ENCODE measurements around the gene CDKN2B-AS1. TPM values are rescaled to one million over a fixed set of nuclear protein-coding genes. Genes with fewer than 3 reads are reported as not detected.

Gene CDKN2B-AS1
- polyA plus RNA-seq, 4 donors: 1.3 to 8.7 (median 5.1) TPM

DNA sequence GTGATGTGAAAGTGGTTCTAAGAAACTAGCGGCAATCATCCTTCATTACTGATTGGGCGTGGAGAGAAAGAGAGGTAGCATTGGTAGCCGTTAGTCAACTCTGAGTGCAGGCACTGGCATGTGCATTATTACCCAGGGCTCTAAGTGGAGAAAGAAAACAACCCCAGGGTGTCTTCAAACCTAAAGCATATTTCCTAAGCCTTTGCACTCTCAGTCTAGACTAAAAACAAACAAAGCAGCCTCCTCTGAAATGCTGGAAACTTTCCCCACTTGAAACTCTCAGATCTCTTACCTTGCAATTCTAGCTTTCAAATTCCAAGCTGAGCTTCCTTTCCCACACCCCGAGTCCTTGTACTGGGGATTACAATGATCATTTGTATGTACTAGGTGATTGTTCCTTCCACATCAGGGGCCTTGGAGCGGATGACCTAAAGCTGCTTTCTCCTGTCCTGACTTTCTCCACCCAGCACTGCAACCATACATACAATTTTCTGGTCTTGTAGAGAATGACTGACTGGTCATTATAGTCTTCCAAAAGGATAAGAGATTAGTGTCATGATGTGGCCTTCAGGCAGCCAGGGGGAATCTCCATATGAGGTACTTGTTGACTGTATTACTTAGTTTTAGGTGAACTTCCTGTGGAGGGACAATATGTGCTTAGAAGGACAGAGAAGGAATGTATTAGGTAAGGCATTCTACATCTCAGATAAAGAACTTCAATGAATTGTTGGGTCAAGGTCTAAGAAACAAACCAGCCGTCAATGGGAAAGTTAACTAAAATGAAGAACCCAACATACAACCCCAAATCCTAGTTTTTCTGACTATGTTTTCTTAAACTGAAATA lies 112.8 kb downstream of the CDKN2B-AS1 start:
- DNase-seq: peak; percentile 54 to 67
- 64 to 77% (median 74%) methylated on average over 6 of the region's 6 CpGs for WGBS, 3 donors
- H3K4me1 ChIP-seq (ENCODE audit: control insufficient read depth in 3 of 3, insufficient read depth in 2 of 3, low read depth in 1 of 3, low read length in 2 of 3): peaks cover 7 to 55% (median 9%) of the 10 kb centered on the region in 3 donors
- no peak overlapping the region for H3K4me3 ChIP-seq (ENCODE audit: low read depth in 1 of 3, low read length in 3 of 3)
- no peaks in the 10 kb centered on the region for H3K9me3 ChIP-seq (ENCODE audit: control insufficient read depth in 2 of 2, insufficient read depth in 1 of 2, low read depth in 1 of 2, low read length in 1 of 2)
- peak overlapping the region; percentile 23 to 55 (median 50) for H3K27ac ChIP-seq (ENCODE audit: low read depth in 1 of 3, low read length in 2 of 3)
- H3K27me3 ChIP-seq (ENCODE audit: control insufficient read depth in 3 of 3, insufficient read depth in 3 of 3, low read length in 3 of 3): peaks cover 0 to 2% (median 0%) of the 10 kb centered on the region in 3 donors
- no peaks in the 10 kb centered on the region for H3K36me3 ChIP-seq (ENCODE audit: control insufficient read depth in 3 of 3, insufficient read depth in 2 of 3, low read depth in 1 of 3, low read length in 3 of 3)
- FAIRE-seq: no peak

DNA sequence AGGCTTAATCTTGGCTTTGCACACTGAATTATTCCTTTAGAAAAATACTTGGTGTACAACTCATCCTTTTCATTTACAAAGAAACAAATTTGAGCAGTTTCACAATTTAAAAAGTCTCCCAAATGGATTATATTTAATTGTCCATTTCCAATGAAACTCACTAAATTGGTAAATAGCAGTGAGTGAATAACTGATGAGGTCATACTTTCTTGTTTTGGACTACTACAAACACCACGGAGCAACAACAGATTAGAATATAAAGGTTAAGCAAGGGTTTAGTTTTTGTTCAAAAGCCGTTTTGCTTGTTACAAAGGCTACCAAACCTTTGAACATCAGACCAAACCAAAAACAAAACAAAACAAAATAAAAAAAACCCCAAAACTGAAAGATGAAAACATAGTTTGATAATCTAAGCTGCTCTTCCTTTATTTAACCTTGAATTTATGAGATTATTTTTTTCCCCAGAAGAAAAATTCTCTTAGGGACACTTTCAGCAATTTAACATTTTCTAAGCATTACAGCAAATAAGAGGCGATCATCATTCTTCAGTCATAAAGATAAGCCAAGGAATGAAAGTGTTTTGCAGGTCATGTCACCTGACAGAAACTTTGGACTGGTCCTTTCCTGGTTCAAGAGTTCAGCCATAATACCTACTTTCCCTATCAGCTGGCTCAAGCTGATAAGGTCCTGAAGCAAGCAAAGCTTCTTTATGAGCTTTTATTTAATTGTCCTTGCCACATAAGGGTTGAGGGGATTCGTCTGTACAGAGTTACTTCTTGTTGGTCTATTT lies 114.2 kb downstream of the CDKN2B-AS1 start:
- H3K9me3 ChIP-seq (ENCODE audit: control insufficient read depth in 2 of 2, insufficient read depth in 1 of 2, low read depth in 1 of 2, low read length in 1 of 2): no peaks in the 10 kb centered on the region
- FAIRE-seq (peak; percentile 75), DNase-seq (peak; percentile 91 to 96)
- peak overlapping the region; percentile 32 to 71 (median 38) for H3K27ac ChIP-seq (ENCODE audit: low read depth in 1 of 3, low read length in 2 of 3)
- no peak overlapping the region for H3K4me3 ChIP-seq (ENCODE audit: low read depth in 1 of 3, low read length in 3 of 3)
- H3K36me3 ChIP-seq (ENCODE audit: control insufficient read depth in 3 of 3, insufficient read depth in 2 of 3, low read depth in 1 of 3, low read length in 3 of 3): no peaks in the 10 kb centered on the region
- peaks cover 0 to 2% (median 0%) of the 10 kb centered on the region in 3 donors for H3K27me3 ChIP-seq (ENCODE audit: control insufficient read depth in 3 of 3, insufficient read depth in 3 of 3, low read length in 3 of 3)
- H3K4me1 ChIP-seq (ENCODE audit: control insufficient read depth in 3 of 3, insufficient read depth in 2 of 3, low read depth in 1 of 3, low read length in 2 of 3): peaks cover 11 to 52% (median 14%) of the 10 kb centered on the region in 3 donors
- 12 to 40% (median 33%) methylated on average over 4 of the region's 4 CpGs for WGBS, 3 donors

DNA sequence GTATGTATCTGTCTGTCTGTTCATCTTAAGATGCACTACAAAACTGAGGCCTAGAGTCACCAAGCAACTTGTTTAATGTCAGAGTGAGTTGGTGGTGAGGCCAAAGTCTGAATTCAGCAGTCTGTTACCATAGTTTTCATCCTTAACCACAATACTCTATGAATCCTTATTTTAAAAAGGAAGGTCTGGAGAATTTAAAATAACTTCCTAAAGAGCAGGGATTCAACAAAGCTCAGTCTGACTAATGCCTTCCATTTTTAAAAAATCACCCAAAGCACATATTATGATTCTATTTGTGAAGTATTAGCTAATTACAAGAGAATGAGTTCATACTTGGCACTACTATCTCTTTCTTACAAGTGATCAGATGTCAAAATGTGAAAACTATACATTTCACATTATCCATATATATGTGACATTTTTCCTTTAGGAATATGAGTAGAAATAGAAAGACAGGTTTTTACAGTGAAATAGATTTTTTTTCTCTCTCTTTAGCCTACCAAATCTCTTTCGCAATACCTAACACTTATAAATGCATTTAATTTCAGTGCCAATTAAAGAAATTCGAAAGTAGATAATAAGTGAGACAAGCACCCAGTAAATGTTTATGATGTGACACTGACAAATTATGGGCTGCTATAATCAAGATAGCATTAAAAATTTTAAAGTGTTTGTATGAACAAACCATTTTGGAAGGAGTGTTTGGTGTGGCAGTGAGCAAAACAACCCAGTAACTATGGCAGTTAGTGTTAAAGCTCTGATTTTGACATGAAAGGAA lies 116.8 kb downstream of the CDKN2B-AS1 start:
- H3K36me3 ChIP-seq (ENCODE audit: control insufficient read depth in 3 of 3, insufficient read depth in 2 of 3, low read depth in 1 of 3, low read length in 3 of 3): no peaks in the 10 kb centered on the region
- DNase-seq (no peak), FAIRE-seq (no peak)
- peaks cover 8 to 39% (median 10%) of the 10 kb centered on the region in 3 donors for H3K4me1 ChIP-seq (ENCODE audit: control insufficient read depth in 3 of 3, insufficient read depth in 2 of 3, low read depth in 1 of 3, low read length in 2 of 3)
- H3K27ac ChIP-seq (ENCODE audit: low read depth in 1 of 3, low read length in 2 of 3): no peak overlapping the region
- H3K9me3 ChIP-seq (ENCODE audit: control insufficient read depth in 2 of 2, insufficient read depth in 1 of 2, low read depth in 1 of 2, low read length in 1 of 2): no peaks in the 10 kb centered on the region
- 55 to 66% (median 62%) methylated on average over 2 of the region's 2 CpGs for WGBS, 3 donors
- peaks cover 0 to 2% (median 0%) of the 10 kb centered on the region in 3 donors for H3K27me3 ChIP-seq (ENCODE audit: control insufficient read depth in 3 of 3, insufficient read depth in 3 of 3, low read length in 3 of 3)
- no peak overlapping the region for H3K4me3 ChIP-seq (ENCODE audit: low read depth in 1 of 3, low read length in 3 of 3)

DNA sequence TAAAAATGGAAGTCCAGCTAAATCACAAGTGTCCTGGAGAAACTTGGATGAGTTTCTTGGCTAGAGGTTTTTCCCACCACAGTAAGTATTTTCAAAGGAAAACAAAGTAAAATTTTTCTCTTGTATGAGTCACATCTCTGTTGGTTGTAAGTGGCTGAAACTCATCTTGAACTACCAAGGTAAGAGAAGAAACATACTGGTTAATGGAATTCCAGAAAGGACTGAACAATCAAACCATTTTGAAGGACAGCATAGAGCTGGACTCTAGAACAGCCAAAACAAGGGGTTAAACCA lies 117.3 kb downstream of the CDKN2B-AS1 start:
- no peak for DNase-seq
- H3K27ac ChIP-seq (ENCODE audit: low read depth in 1 of 3, low read length in 2 of 3): no peak overlapping the region
- no peaks in the 10 kb centered on the region for H3K9me3 ChIP-seq (ENCODE audit: control insufficient read depth in 2 of 2, insufficient read depth in 1 of 2, low read depth in 1 of 2, low read length in 1 of 2)
- no peaks in the 10 kb centered on the region for H3K36me3 ChIP-seq (ENCODE audit: control insufficient read depth in 3 of 3, insufficient read depth in 2 of 3, low read depth in 1 of 3, low read length in 3 of 3)
- peaks cover 8 to 40% (median 10%) of the 10 kb centered on the region in 3 donors for H3K4me1 ChIP-seq (ENCODE audit: control insufficient read depth in 3 of 3, insufficient read depth in 2 of 3, low read depth in 1 of 3, low read length in 2 of 3)
- no peak for FAIRE-seq
- no peak overlapping the region for H3K4me3 ChIP-seq (ENCODE audit: low read depth in 1 of 3, low read length in 3 of 3)
- H3K27me3 ChIP-seq (ENCODE audit: control insufficient read depth in 3 of 3, insufficient read depth in 3 of 3, low read length in 3 of 3): peaks cover 0 to 2% (median 0%) of the 10 kb centered on the region in 3 donors

DNA sequence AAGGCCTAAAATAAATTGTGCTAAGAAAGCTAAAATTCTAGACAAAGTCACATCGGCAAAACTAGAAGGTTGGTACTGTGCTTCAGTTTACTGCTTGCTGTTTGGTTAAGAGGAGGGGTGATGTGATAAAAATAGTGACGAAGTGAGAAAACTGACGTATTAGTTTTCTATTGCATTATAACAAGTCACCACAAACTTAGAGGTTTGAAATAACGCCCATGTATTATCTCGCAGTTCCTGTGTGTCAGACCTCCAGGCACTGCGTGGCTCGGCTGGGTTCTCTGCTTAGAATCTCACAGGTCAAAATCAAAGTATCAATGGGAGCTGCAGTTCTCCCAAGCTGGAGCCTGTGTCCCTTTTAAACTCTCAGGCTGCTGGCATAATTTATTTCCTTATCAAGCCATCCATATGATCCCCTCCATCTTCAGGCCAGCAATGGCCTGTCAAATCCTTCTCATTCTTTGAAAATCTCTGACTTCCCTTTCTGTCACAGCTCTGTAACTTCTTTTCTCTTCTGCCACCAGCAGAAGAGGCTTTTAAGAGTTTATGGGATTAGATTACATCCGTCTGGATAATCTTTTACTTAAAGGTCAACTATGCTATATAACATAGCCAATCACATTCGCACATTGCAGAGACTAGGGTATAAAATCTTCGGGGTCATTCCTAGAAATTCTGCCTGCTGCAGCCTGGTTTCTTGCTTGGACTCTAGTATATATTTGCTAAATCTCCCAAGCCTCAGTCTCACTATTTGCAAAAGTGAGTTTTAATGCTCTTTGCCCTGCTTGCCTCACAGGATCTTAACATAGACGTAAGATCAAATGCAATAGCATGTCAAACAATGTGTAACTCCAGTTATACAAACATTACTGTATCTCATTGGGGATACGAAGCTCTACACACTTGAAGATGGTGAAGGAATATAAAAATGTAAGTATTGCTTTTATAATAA lies 118.6 kb downstream of the CDKN2B-AS1 start:
- H3K4me1 ChIP-seq (ENCODE audit: control insufficient read depth in 3 of 3, insufficient read depth in 2 of 3, low read depth in 1 of 3, low read length in 2 of 3): peaks cover 6 to 42% (median 7%) of the 10 kb centered on the region in 3 donors
- peak; percentile 32 to 60 for DNase-seq
- H3K27ac ChIP-seq (ENCODE audit: low read depth in 1 of 3, low read length in 2 of 3): peak overlapping the region in 2 of 3 donors; percentile 32 to 71
- 53 to 71% (median 59%) methylated on average over 12 of the region's 12 CpGs for WGBS, 3 donors
- FAIRE-seq: no peak
- H3K36me3 ChIP-seq (ENCODE audit: control insufficient read depth in 3 of 3, insufficient read depth in 2 of 3, low read depth in 1 of 3, low read length in 3 of 3): no peaks in the 10 kb centered on the region
- H3K27me3 ChIP-seq (ENCODE audit: control insufficient read depth in 3 of 3, insufficient read depth in 3 of 3, low read length in 3 of 3): peaks cover 0 to 2% (median 0%) of the 10 kb centered on the region in 3 donors
- H3K9me3 ChIP-seq (ENCODE audit: control insufficient read depth in 2 of 2, insufficient read depth in 1 of 2, low read depth in 1 of 2, low read length in 1 of 2): no peaks in the 10 kb centered on the region
- H3K4me3 ChIP-seq (ENCODE audit: low read depth in 1 of 3, low read length in 3 of 3): no peak overlapping the region

DNA sequence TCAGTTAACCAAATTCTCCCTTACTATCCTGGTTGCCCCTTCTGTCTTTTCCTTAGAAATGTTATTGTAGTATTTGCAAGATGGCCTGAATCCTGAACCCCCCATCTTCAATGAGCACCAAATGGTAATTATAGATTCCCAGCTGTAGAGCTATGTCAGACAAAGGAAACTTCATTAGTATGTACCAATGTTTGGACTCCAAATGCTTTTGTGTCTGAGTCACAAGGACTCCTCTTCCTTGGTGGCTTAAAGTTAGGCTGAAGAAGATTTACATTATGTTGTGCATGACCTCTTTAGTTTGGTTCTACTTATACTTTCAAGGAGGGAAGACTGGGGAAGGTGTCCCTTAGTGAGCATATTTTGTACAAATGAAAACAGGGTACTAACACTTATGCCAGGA lies 120.4 kb downstream of the CDKN2B-AS1 start:
- no peaks in the 10 kb centered on the region for H3K36me3 ChIP-seq (ENCODE audit: control insufficient read depth in 3 of 3, insufficient read depth in 2 of 3, low read depth in 1 of 3, low read length in 3 of 3)
- H3K4me3 ChIP-seq (ENCODE audit: low read depth in 1 of 3, low read length in 3 of 3): peak overlapping the region in 1 of 3 donors; percentile 12

DNA sequence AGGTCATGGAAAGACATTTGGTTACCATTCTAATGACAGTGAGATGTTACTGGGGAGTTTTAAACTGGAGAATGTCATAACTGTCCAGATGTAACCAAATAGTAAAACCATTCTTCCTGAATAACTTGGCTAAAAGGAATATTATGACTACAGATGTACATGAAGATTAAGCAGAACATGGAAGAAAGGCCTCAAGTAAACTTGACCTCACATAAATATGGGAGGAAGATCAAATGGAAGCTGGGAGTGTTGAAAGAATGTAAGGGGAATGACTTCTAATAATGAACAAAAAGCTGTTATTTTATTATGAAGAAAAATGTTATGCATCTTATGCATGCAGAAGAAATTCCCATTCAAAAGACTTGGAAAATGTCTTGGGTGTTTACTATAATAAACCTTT lies 122.2 kb downstream of the CDKN2B-AS1 start:
- no peaks in the 10 kb centered on the region for H3K36me3 ChIP-seq (ENCODE audit: control insufficient read depth in 3 of 3, insufficient read depth in 2 of 3, low read depth in 1 of 3, low read length in 3 of 3)
- DNase-seq (no peak), FAIRE-seq (no peak)
- peaks cover 0 to 2% (median 0%) of the 10 kb centered on the region in 3 donors for H3K27me3 ChIP-seq (ENCODE audit: control insufficient read depth in 3 of 3, insufficient read depth in 3 of 3, low read length in 3 of 3)
- H3K4me1 ChIP-seq (ENCODE audit: control insufficient read depth in 3 of 3, insufficient read depth in 2 of 3, low read depth in 1 of 3, low read length in 2 of 3): peaks cover 5 to 49% (median 6%) of the 10 kb centered on the region in 3 donors
- H3K27ac ChIP-seq (ENCODE audit: low read depth in 1 of 3, low read length in 2 of 3): no peak overlapping the region
- H3K4me3 ChIP-seq (ENCODE audit: low read depth in 1 of 3, low read length in 3 of 3): no peak overlapping the region
- H3K9me3 ChIP-seq (ENCODE audit: control insufficient read depth in 2 of 2, insufficient read depth in 1 of 2, low read depth in 1 of 2, low read length in 1 of 2): no peaks in the 10 kb centered on the region

More for the DNA sequence above, 120.4 kb downstream of the CDKN2B-AS1 start:
- Histone ChIP-seq H3K27ac (ENCODE audit: low read depth in 1 of 3, low read length in 2 of 3) (no peak overlapping the region), H3K27me3 (ENCODE audit: control insufficient read depth in 3 of 3, insufficient read depth in 3 of 3, low read length in 3 of 3) (peaks cover 0 to 2% (median 0%) of the 10 kb centered on the region in 3 donors), H3K9me3 (ENCODE audit: control insufficient read depth in 2 of 2, insufficient read depth in 1 of 2, low read depth in 1 of 2, low read length in 1 of 2) (no peaks in the 10 kb centered on the region), H3K4me1 (ENCODE audit: control insufficient read depth in 3 of 3, insufficient read depth in 2 of 3, low read depth in 1 of 3, low read length in 2 of 3) (peaks cover 5 to 47% (median 6%) of the 10 kb centered on the region in 3 donors)
- DNase-seq (no peak), FAIRE-seq (no peak)
